Activated T-helper 1 cell treated with anti-CD3 and anti-CD28 coated beads, Interleukin-2, amount 50 U/mL, for 16 hours (primary cell): Measurements from ENCODE around the gene GMPPA.

Experiments used
- DNase-seq, 2 donors: peaks; one replicate each; pipeline ENCODE4 v3.0.0-alpha.2; 2020; ENCODE audit warnings: low read depth in 1 of 2, low spot score in 1 of 2

GMPPA gene

GRCh38 chr2:219538504-219538951, 39.8 kb downstream of the GMPPA start:
- DNase-seq: no peak

- no peak for DNase-seq
These were observed 40.5 kb downstream of the GMPPA start for GRCh38 chr2:219538956-219539788.

GRCh38 chr2:219539926-219540678, 41.4 kb downstream of the GMPPA start:
- no peak for DNase-seq

GRCh38 chr2:219540784-219541504, 42.3 kb downstream of the GMPPA start:
- DNase-seq: no peak

- DNase-seq: peak; percentile 76
These were observed 43.0 kb downstream of the GMPPA start for GRCh38 chr2:219541611-219542180.

- DNase-seq: no peak
These were observed 44.4 kb downstream of the GMPPA start for GRCh38 chr2:219542931-219543595.

GRCh38 chr2:219543596-219544358, 45.1 kb downstream of the GMPPA start, which contains the start of the genes CHPF and TMEM198:
Gene CHPF (minus strand): TSS chr2:219543809. CDS start chr2:219543538, 271 bp downstream.
Gene TMEM198 (plus strand): TSS chr2:219544028. CDS start chr2:219544728, 700 bp downstream.
- peak; percentile 81 to 90 for DNase-seq

- DNase-seq: no peak
These were observed 45.9 kb downstream of the GMPPA start for GRCh38 chr2:219544567-219544966.

- DNase-seq: no peak
These were observed 46.7 kb downstream of the GMPPA start for GRCh38 chr2:219545295-219545942.

GRCh38 chr2:219545943-219546352, 47.3 kb downstream of the GMPPA start:
- DNase-seq: no peak

- DNase-seq: no peak
These were observed 48.9 kb downstream of the GMPPA start for GRCh38 chr2:219547621-219548020.

GRCh38 chr2:219548990-219549389, 50.3 kb downstream of the GMPPA start:
- DNase-seq: no peak

GRCh38 chr2:219549619-219550018, 50.9 kb downstream of the GMPPA start:
- DNase-seq: no peak

- DNase-seq: no peak
These were observed 53.0 kb downstream of the GMPPA start for GRCh38 chr2:219551441-219552381.

- DNase-seq: peak; percentile 50 to 64
These were observed 53.9 kb downstream of the GMPPA start for GRCh38 chr2:219552382-219553167.

GRCh38 chr2:219553168-219553417, 54.4 kb downstream of the GMPPA start:
- DNase-seq: no peak

GRCh38 chr2:219553463-219553963, 54.8 kb downstream of the GMPPA start:
- no peak for DNase-seq
